ENCODE measurements around the gene ZNF574. TPM values are rescaled to one million over a fixed set of nuclear protein-coding genes. Genes with fewer than 3 reads are reported as not detected.

Gene ZNF574
- total and polyA plus RNA-seq, 12 donors, result 2.7 to 16.9 (median 11.4) TPM

DNA sequence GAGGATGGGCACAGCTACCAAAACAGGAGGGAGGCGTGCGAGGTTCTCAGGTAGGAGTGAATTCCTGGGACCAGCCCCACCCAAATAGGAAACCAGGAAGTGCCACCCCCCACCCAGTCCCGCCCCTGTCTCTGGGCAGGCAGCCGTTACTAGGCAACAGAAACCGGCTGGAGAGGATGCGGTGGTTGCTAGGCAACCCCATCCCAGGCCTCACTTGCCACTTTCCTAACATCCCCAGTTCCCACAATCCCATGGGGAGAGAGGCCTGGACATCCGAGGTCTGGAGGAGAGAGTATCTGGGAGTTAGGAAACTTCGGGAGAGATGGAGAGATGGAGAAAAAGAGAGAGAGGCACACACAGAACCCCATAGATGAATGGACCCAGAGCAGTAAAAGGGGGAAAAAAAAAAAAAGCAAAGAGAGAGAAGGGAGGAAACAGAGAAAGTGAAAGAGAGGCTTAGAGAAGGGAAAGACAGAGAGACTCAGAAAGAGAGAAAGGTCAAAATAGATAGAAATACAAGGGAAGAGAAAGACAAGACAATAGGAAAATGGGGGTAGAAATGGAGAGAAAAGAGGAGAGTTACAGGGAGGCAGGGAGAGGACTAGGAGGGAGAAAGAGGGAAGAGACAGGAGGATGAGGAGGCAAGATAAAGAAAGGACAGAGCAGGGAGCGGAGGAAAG, 9.8 kb upstream of the ZNF574 start:
- intact Hi-C loops (cut with DNase I), result no loop called here
- no peaks in the 10 kb centered on the region for H3K9me3 ChIP-seq (replicated peaks in 1 of 3)
- H3K4me3 ChIP-seq, result no peak overlapping the region
- TF ChIP-seq, protein P1, sequence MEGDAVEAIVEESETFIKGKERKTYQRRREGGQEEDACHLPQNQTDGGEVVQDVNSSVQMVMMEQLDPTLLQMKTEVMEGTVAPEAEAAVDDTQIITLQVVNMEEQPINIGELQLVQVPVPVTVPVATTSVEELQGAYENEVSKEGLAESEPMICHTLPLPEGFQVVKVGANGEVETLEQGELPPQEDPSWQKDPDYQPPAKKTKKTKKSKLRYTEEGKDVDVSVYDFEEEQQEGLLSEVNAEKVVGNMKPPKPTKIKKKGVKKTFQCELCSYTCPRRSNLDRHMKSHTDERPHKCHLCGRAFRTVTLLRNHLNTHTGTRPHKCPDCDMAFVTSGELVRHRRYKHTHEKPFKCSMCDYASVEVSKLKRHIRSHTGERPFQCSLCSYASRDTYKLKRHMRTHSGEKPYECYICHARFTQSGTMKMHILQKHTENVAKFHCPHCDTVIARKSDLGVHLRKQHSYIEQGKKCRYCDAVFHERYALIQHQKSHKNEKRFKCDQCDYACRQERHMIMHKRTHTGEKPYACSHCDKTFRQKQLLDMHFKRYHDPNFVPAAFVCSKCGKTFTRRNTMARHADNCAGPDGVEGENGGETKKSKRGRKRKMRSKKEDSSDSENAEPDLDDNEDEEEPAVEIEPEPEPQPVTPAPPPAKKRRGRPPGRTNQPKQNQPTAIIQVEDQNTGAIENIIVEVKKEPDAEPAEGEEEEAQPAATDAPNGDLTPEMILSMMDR (IDR thresholded peaks at IDR 0.05), result no peak
- no peak for TF ChIP-seq POLR2A (IDR thresholded peaks at IDR 0.05)
- H3K36me3 ChIP-seq (replicated peaks in 1 of 2), result no peaks in the 10 kb centered on the region
- 49 to 63% (median 57%) methylated on average over 8 to 9 of the region's 9 CpGs for WGBS, 4 donors
- DNase-seq, result peak in 1 of 7 donors; percentile 64
- H3K27ac ChIP-seq, result no peak overlapping the region
- no peaks in the 10 kb centered on the region for H3K4me1 ChIP-seq (replicated peaks in 1 of 2)
- peaks cover 3% of the 10 kb centered on the region for H3K27me3 ChIP-seq

DNA sequence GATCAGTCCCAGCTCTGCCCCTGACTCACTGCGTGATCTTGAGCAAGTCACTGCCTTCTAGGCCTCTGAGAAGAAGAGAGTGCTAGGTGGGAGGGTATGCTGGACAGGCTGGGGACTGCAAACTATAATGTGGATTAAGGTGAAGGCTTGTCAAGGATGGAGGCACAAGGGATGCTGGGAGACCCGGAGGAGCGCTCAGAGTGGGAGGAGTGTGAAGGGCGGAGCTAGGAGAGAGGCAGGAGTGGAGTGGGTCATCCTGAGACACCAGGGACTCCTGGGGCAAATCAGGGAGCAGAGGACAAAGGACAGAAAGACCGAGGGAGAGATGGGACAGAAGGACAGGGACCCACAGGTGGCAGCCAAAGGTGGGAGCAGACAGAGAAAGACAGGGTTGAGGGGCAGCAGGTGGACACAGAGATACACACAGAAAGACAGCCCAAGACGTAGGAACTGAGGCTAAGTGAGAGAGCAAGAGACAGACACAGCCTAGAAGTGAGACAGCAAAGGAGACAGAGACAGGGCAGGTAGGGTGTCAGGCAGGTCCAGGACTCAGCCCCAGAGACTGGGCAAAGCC, 8.6 kb upstream of the ZNF574 start:
- Histone ChIP-seq H3K9me3 (replicated peaks in 1 of 3) (no peaks in the 10 kb centered on the region), H3K27ac (no peak overlapping the region), H3K4me3 (no peak overlapping the region), H3K27me3 (peaks cover 3% of the 10 kb centered on the region), H3K36me3 (replicated peaks in 1 of 2) (no peaks in the 10 kb centered on the region), H3K4me1 (replicated peaks in 1 of 2) (no peaks in the 10 kb centered on the region)
- intact Hi-C loops (cut with DNase I), result no loop called here
- no peak for DNase-seq
- WGBS, 4 donors, result 71 to 80% (median 75%) methylated on average over 6 of the region's 6 CpGs
- TF ChIP-seq, protein P1 (IDR thresholded peaks at IDR 0.05), result no peak
- TF ChIP-seq POLR2A (IDR thresholded peaks at IDR 0.05), result no peak

DNA sequence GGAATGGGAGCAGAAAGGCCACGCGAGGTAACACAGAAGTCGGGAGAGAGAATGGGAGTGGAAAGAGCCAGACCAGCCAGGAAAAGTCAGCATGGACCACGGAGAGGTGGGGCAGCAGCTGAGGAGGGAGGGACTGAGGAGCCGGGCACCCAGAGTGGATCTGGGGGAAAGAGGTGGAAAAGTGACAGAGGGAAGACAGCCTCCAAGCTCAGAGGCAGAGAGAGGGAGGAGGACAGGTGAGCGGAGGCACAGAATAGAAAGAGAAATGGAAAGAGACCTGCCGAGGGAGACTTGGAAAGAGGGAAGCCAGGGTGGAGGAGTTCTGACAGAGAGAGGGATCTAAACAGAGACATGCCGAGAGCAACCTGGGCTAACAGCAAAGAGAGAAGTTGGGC, 7.6 kb upstream of the ZNF574 start:
- Histone ChIP-seq H3K27me3 (peaks cover 3% of the 10 kb centered on the region), H3K4me3 (no peak overlapping the region), H3K9me3 (replicated peaks in 1 of 3) (no peaks in the 10 kb centered on the region), H3K27ac (no peak overlapping the region), H3K4me1 (replicated peaks in 1 of 2) (no peaks in the 10 kb centered on the region), H3K36me3 (replicated peaks in 1 of 2) (no peaks in the 10 kb centered on the region)
- DNase-seq, result no peak
- intact Hi-C loops (cut with DNase I), result no loop called here
- 47 to 54% (median 50%) methylated on average over 8 of the region's 8 CpGs for WGBS, 4 donors
- no peak for TF ChIP-seq POLR2A (IDR thresholded peaks at IDR 0.05)
- TF ChIP-seq, protein P1 (IDR thresholded peaks at IDR 0.05), result no peak

GRCh38 chr19:42068756-42069571, 7.0 kb upstream of the ZNF574 start:
- no peak for TF ChIP-seq POLR2A (IDR thresholded peaks at IDR 0.05)
- TF ChIP-seq, protein P1 (IDR thresholded peaks at IDR 0.05), result no peak
- H3K4me1 ChIP-seq (replicated peaks in 1 of 2), result no peaks in the 10 kb centered on the region
- intact Hi-C loops (cut with DNase I), result no loop called here
- no peaks in the 10 kb centered on the region for H3K9me3 ChIP-seq (replicated peaks in 1 of 3)
- peaks cover 3% of the 10 kb centered on the region for H3K27me3 ChIP-seq
- no peak overlapping the region for H3K27ac ChIP-seq
- H3K36me3 ChIP-seq (replicated peaks in 1 of 2), result no peaks in the 10 kb centered on the region
- no peak for DNase-seq
- peak overlapping the region in 1 of 4 donors; percentile 15 for H3K4me3 ChIP-seq
- WGBS, 4 donors, result 27 to 39% (median 32%) methylated on average over 16 to 29 of the region's 29 CpGs

Data from adrenal gland (tissue), 12 donors.